ENCODE measurements around the gene TSPAN32.

TSPAN32 gene

DNA sequence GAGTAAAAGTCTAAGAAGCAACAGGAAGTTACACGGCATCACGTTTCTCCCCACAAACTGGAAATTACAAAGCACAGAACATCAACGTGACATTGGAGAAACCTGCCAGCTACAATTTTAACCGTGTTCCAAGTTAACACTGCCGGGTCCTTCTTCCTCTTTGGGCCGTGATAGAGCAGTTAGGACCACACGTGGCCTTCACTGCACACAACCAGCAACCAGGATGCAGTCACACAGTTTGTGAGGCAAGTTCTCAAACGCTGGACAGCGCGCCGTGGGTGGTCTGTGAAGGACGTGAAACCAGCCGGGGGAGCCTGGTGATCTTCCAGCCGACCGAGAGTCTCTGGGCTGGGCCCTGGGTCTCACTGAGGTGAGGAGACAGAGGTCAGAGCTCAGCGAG is 14.7 kb upstream of the TSPAN32 start:
- POLR2A ChIA-PET, result interaction anchor here (0.6 kb wide), 1 partner anchor 26 kb away, joined by 5 read pairs; no protein-coding TSS in a partner anchor
- CTCF ChIA-PET, result interaction anchor here (1.6 to 2.2 kb wide), 2 partner anchors 19 to 133 kb away, joined by 4 to 8 read pairs; no protein-coding TSS in a partner anchor
- TF ChIP-seq, protein P1, sequence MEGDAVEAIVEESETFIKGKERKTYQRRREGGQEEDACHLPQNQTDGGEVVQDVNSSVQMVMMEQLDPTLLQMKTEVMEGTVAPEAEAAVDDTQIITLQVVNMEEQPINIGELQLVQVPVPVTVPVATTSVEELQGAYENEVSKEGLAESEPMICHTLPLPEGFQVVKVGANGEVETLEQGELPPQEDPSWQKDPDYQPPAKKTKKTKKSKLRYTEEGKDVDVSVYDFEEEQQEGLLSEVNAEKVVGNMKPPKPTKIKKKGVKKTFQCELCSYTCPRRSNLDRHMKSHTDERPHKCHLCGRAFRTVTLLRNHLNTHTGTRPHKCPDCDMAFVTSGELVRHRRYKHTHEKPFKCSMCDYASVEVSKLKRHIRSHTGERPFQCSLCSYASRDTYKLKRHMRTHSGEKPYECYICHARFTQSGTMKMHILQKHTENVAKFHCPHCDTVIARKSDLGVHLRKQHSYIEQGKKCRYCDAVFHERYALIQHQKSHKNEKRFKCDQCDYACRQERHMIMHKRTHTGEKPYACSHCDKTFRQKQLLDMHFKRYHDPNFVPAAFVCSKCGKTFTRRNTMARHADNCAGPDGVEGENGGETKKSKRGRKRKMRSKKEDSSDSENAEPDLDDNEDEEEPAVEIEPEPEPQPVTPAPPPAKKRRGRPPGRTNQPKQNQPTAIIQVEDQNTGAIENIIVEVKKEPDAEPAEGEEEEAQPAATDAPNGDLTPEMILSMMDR (IDR thresholded peaks at IDR 0.05; ENCODE audit: control extremely low read depth, extremely low read depth, low read depth, missing control alignments), result no peak
- no peak for DNase-seq (ENCODE audit: extremely low spot score)

DNA sequence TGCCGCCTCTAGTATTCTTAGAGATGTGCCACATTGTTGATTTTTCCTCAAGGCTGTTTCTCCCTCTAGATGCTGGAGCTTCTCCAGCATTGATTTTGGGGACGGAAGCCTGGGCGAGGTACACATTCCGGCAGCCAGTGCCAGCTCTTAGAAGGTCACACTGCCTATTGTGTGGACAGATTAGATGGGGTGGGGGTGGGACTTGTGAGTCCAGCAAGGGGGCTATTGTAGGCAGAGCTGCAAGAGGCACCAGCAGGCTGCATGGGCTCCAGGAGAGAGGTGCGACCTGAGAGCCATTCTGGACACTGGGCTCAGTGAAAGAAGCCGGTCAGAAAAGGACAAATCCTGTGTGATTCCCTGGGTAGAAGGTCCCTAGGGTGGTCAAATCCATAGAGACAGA is 12.5 kb upstream of the TSPAN32 start:
- TF ChIP-seq, protein P1 (IDR thresholded peaks at IDR 0.05; ENCODE audit: control extremely low read depth, extremely low read depth, low read depth, missing control alignments), result no peak
- ChIA-PET POLR2A (no interaction called here), CTCF (no interaction called here)
- no peak for DNase-seq (ENCODE audit: extremely low spot score)

DNA sequence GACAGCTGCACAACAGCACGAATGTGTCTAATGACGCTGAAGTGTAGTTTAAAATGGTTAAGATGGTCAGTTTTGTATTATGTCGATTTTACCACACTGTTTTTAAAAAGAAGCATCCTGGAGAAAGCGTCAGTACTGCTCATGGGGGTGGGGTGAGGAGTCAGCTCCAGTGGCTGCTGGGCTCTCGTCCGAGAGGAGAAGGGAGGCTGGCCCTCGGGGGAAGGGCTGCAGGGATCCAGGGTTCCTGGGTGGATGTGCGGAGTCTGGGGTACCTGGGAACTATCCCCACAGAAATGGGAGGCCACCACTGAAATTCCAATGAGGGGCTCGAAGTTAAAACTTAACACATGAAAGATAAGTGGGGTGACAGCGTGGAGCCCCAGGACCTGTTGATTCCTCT is 12.0 kb upstream of the TSPAN32 start:
- no peak for DNase-seq (ENCODE audit: extremely low spot score)
- ChIA-PET POLR2A (no interaction called here), CTCF (no interaction called here)
- TF ChIP-seq, protein P1 (IDR thresholded peaks at IDR 0.05; ENCODE audit: control extremely low read depth, extremely low read depth, low read depth, missing control alignments), result no peak

DNA sequence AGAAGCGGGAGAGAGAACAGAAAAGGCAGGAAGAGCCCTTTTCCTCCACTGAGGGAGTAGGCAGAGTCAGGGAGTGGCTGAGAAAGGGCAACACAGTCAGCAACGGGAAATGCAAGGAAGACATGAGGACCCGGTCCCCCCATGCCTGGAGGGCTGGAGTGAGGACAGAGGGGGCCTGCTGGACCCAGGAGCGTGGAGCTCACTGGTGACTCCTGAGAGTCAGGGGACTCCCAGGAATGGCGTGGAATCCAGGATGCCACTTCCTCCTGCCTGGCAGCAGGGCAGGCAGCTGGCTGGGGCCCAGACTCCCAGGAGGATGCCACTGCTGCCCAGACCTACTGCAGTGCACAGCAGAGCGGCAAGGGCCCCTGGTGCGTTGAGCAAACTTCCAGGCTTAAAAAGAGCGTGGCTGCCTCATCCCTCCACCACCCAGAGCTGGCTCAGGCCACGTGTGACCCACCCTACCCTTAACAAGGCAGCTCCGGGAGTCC is 11.4 kb upstream of the TSPAN32 start:
- ChIA-PET POLR2A (no interaction called here), CTCF (no interaction called here)
- TF ChIP-seq, protein P1 (IDR thresholded peaks at IDR 0.05; ENCODE audit: control extremely low read depth, extremely low read depth, low read depth, missing control alignments), result no peak
- DNase-seq (ENCODE audit: extremely low spot score), result no peak

DNA sequence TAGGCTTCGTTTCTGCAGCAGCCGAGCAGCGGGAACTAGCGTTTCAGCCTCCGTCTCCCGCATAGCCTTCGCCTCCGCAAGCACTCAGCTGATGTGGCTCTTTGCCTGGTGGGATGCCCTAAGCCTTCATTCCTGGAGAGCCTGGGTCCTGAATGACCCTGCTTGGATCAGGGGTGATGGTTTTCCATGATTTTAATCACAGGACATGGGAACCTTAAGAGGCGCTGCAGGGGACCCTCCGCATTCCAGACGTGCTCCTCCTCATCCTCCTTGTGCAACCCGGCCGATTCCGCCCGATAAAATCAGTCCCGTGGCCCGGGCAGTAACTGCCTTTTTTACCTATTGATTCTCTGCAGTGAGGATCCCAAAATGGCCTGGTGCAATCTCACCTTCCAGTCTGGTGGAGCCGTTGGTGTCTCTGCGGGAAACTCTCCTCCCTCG is 8.3 kb upstream of the TSPAN32 start:
- TF ChIP-seq, protein P1 (IDR thresholded peaks at IDR 0.05; ENCODE audit: control extremely low read depth, extremely low read depth, low read depth, missing control alignments), result no peak
- DNase-seq (ENCODE audit: extremely low spot score), result no peak
- POLR2A ChIA-PET, result no interaction called here
- CTCF ChIA-PET, result no interaction called here

DNA sequence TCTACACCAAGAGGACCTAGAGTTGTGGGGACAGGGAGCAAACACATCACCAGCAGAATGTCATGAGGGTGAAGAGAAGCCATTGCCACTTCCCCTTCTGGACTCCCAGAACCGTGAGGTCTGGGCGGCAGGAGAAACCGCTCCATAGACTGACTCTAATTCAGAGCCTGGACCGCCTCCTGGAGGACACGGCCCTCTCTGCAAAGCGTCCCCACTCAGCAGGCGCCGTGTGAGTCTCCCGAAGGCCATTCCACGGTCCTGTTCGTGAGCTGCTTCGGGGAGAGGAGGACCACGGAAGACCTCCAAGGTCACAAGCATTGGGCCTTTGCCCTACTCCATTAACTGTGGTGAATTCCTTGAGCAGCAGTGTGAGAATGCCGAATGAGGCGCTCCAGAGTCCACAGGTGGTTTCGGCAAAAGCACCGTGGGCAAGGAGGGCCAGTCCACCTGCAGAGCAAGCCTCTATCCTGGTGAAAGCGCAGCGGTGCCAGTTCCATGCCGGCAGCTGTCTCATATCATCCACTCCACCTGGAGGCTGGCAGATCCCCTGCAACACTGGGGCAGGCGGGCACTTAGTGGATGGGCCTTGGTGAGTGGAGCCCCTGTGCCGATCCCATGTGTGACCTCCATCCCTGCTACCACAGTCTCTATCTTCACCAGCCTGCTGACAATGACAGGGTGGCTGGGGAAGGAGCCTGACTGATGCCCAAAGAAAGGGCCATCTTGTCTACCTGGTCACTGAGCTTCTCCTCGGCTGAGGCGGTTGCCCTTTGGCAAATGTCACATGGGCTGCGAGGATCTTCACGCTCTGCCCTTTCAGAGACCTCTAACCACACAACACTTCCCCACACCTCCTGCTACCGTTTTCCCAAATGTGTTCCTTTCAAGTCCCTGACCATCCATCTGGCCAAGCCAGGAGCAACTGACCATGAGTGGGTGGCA is 7.6 kb upstream of the TSPAN32 start:
- TF ChIP-seq, protein P1 (IDR thresholded peaks at IDR 0.05; ENCODE audit: control extremely low read depth, extremely low read depth, low read depth, missing control alignments), result no peak
- no peak for DNase-seq (ENCODE audit: extremely low spot score)
- POLR2A ChIA-PET, result no interaction called here
- CTCF ChIA-PET, result interaction anchor here (1.4 kb wide), 1 partner anchor 11 kb away, joined by 4 read pairs; no protein-coding TSS in a partner anchor

All from GM10248 (cell line).